GM12878 (cell line): ENCODE measurements around the gene LAMC3. TPM values are rescaled to one million over a fixed set of nuclear protein-coding genes. Genes with fewer than 3 reads are reported as not detected.

Source experiments
- ATAC-seq: fragments of 200-7000 bp; cut with Tn5 transposase; 3 replicates; pipeline ENCODE4 v1.9.1; 2020; ENCODE audit warnings: mild to moderate bottlenecking, moderate library complexity
- BruUV-seq: library from RNA; stranded (reverse); fragments of 400-500 nt; replicated peaks from 2 replicates; lab custom pipeline; 2021; lab: Mats Ljungman, UMichigan
- CTCF ChIA-PET: fragments of 300-600 bp; sonication (Branson Sonifier 250); formaldehyde crosslinking; extraction: SDS; loops from one replicate; lab custom pipeline; 2021; ENCODE audit warnings: inconsistent platforms; lab: Yijun Ruan, JAX
- POLR2A ChIA-PET: fragments of 350-600 bp; formaldehyde crosslinking; extraction: SDS; loops from one replicate; lab custom pipeline; 2021; ENCODE audit warnings: inconsistent platforms; lab: Charles Lee
- RAD21 ChIA-PET: fragments of 300-600 bp; sonication (Branson Sonifier 250); formaldehyde crosslinking; loops from one replicate; lab custom pipeline; 2023; ENCODE audit warnings: antibody characterized with exemption; ENCODE audit not compliant: unreplicated experiment; lab: Charles Lee
- SMC1A ChIA-PET: fragments of 300-600 bp; sonication (Branson Sonifier 250); formaldehyde crosslinking; loops from one replicate; lab custom pipeline; 2023; ENCODE audit not compliant: unreplicated experiment, uncharacterized antibody; lab: Charles Lee
- DNase-seq: peaks from one replicate; pipeline ENCODE4 v3.0.0-alpha.2; 2011; ENCODE audit warnings: low read depth, low spot score
- FAIRE-seq: peaks from 3 replicates; lab custom pipeline; 2011; peaks lifted over from hg19 to GRCh38; lab: Jason Lieb, UNC
- H2AFZ ChIP-seq: 2 replicates; pipeline ENCODE4 v1.6.0; 2011; ENCODE audit warnings: low read depth, low read length, control low read depth; ENCODE audit not compliant: control insufficient read depth
- H3K27ac ChIP-seq: 2 replicates; pipeline ENCODE4 v1.5.1; 2011; ENCODE audit warnings: control low read depth; ENCODE audit not compliant: control insufficient read depth, insufficient read depth
- H3K27me3 ChIP-seq, 2 experiments: replicated peaks in 1 of 2; 2 replicates each; pipeline versions ENCODE4 v1.6.0 to v1.6.1; 2011; ENCODE audit warnings: low read length in 1 of 2; ENCODE audit not compliant: control insufficient read depth in 2 of 2, insufficient read depth in 2 of 2
- H3K36me3 ChIP-seq, 2 experiments: 2 replicates each; pipeline ENCODE4 v1.5.1; 2011; ENCODE audit warnings: low read length in 1 of 2; ENCODE audit not compliant: control insufficient read depth in 2 of 2, insufficient read depth in 2 of 2
- H3K4me1 ChIP-seq: 2 replicates; pipeline ENCODE4 v1.6.1; 2011; ENCODE audit warnings: mild to moderate bottlenecking, low read length, moderate library complexity, mixed read lengths; ENCODE audit not compliant: control insufficient read depth, insufficient read depth
- H3K4me2 ChIP-seq: 2 replicates; pipeline ENCODE4 v1.6.0; 2011; ENCODE audit warnings: control low read depth; ENCODE audit not compliant: control insufficient read depth, insufficient read depth
- H3K4me3 ChIP-seq: fragments of 200-600 bp; sonication (generic); 2 replicates; pipeline ENCODE4 v1.5.1; 2016
- H3K79me2 ChIP-seq: 2 replicates; pipeline ENCODE4 v1.6.0; 2011; ENCODE audit warnings: low read length; ENCODE audit not compliant: control insufficient read depth, insufficient read depth
- H3K9ac ChIP-seq: 2 replicates; pipeline ENCODE4 v1.8.0; 2011; ENCODE audit warnings: low read length, control low read depth, mixed read lengths; ENCODE audit not compliant: control insufficient read depth, insufficient read depth
- H3K9me3 ChIP-seq: replicated peaks from 3 replicates; pipeline ENCODE4 v1.5.1; 2011; ENCODE audit warnings: mild to moderate bottlenecking, low read length; ENCODE audit not compliant: control insufficient read depth, insufficient read depth
- H4K20me1 ChIP-seq: 2 replicates; pipeline ENCODE4 v1.6.0; 2011; ENCODE audit not compliant: control insufficient read depth, insufficient read depth
- ZZZ3 ChIP-seq: IDR thresholded peaks from 2 replicates; pipeline ENCODE4 v1.6.1; 2011; ENCODE audit warnings: low read depth; ENCODE audit not compliant: control insufficient read depth, insufficient read length
- WGBS: methylation state at CpG from one replicate; pipeline ENCODE4 v1.1.6; 2016; ENCODE audit warnings: low lambda C conversion rate; ENCODE audit not compliant: insufficient replicate concordance, insufficient coverage; ENCODE audit errors: missing lambda C conversion rate; 5-methylcytosine and 5-hydroxymethylcytosine counted together
- in situ Hi-C: fragments of 300-500 bp; cut with MboI; formaldehyde crosslinking; loops from 9 replicates; pipeline ENCODE4 v1.14.3; 2018; ENCODE audit warnings: mixed read lengths
- intact Hi-C: fragments of 100-400 bp; cut with micrococcal nuclease; formaldehyde crosslinking; loops from one replicate; pipeline ENCODE4 v1.14.2; 2022; ENCODE audit not compliant: unreplicated experiment
- polyA plus RNA-seq, 11 experiments: library from polyadenylated mRNA; depleted of rRNA in 4 of 11; unstranded in 6 of 11; stranded (reverse) in 5 of 11; fragments of >200 nt; fragmentation: Nextera tagmentation in 4 of 11; fragmentation: Illumina TruSeq in 1 of 11; extraction: Ambion mirVana in 4 of 11; extraction: Trizol in 1 of 11; gene quantifications; 1 replicate in 1 of 11; 2 replicates in 10 of 11; pipeline versions ENCODE4 v1.2.1 to v1.2.3, GENCODE V29; 2011 to 2016; ENCODE audit warnings: inconsistent platforms in 2 of 11, missing spikeins in 2 of 11, low read depth in 1 of 11
- total RNA-seq, 4 experiments: library from RNA; depleted of rRNA in 3 of 4; stranded (reverse); fragments of >200 nt in 3 of 4; fragmentation: Illumina TruSeq in 1 of 4; extraction: Trizol in 1 of 4; gene quantifications; 2 replicates each; pipeline versions ENCODE4 v1.2.1 to v1.2.3, GENCODE V29; 2013 to 2021
- TF ChIP-seq, protein P1 (sequence below): fragments of 450-650 bp; IDR thresholded peaks from 2 replicates; pipeline ENCODE4 v1.6.1; 2017; ENCODE audit warnings: antibody characterized with exemption, mild to moderate bottlenecking, moderate library complexity
- TF ChIP-seq, protein P2 (sequence below): IDR thresholded peaks from 2 replicates; pipeline ENCODE4 v1.6.1; 2012; ENCODE audit warnings: improper control_type of control experiment, low read depth, low read length; ENCODE audit not compliant: insufficient replicate concordance

Gene LAMC3
- total and polyA plus RNA-seq, 10 of the 15 experiments (the other 5 are each of a cell fraction or from before 2014, with no cell fraction given), result under 0.01 to 0.08 TPM; not detected in 8

DNA sequence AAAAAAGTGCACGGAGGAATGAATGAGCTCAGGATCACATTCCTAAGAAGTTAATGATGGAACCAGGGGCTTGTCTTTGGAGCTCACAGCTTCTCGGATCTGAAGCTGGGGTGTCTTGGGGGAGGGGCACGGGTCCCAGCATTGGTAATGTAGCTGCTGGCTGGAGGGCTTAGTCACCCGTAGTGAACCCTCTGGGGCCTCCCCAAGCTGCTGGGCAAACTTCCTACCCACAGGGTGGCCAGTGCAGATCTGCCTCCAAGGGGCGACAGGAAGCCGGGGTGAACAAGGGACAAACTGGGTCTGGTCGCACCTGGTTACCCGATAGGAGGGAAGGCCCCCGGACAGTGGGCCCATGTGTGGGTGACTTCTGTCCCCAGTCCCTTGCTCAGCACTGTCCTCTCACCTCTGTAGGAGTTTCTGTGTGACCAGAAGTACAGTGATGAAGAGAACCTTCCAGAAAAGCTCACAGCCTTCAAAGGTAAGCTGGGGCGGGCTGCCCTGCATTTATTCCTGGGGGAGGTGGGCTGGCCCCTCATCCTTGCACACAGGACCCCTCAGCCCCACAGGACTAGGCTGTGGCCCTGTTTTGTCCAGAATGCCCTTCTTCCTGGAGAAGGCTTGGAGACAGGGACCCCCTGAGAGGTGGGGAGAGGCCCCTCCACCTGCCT, 102.3 kb downstream of the LAMC3 start:
- Histone ChIP-seq H3K4me3 (no peak overlapping the region), H3K27me3 (peaks cover 1 to 2% of the 10 kb centered on the region in 2 experiments; a peak in 1 of 4 replicates), H3K36me3 (no peaks in the 10 kb centered on the region), H2AFZ (no peak overlapping the region), H3K4me2 (no peak overlapping the region), H3K27ac (no peak overlapping the region), H3K9me3 (no peaks in the 10 kb centered on the region), H3K4me1 (no peaks in the 10 kb centered on the region), H3K79me2 (no peaks in the 10 kb centered on the region), H3K9ac (no peak overlapping the region), H4K20me1 (no peaks in the 10 kb centered on the region)
- DNase-seq, result no peak
- intact Hi-C loops (no loop called here), in situ Hi-C loops (no loop called here)
- FAIRE-seq, result no peak
- POLR2A ChIA-PET, result no interaction called here
- RAD21 ChIA-PET, result no interaction called here
- no peak for ATAC-seq
- TF ChIP-seq, protein P1, sequence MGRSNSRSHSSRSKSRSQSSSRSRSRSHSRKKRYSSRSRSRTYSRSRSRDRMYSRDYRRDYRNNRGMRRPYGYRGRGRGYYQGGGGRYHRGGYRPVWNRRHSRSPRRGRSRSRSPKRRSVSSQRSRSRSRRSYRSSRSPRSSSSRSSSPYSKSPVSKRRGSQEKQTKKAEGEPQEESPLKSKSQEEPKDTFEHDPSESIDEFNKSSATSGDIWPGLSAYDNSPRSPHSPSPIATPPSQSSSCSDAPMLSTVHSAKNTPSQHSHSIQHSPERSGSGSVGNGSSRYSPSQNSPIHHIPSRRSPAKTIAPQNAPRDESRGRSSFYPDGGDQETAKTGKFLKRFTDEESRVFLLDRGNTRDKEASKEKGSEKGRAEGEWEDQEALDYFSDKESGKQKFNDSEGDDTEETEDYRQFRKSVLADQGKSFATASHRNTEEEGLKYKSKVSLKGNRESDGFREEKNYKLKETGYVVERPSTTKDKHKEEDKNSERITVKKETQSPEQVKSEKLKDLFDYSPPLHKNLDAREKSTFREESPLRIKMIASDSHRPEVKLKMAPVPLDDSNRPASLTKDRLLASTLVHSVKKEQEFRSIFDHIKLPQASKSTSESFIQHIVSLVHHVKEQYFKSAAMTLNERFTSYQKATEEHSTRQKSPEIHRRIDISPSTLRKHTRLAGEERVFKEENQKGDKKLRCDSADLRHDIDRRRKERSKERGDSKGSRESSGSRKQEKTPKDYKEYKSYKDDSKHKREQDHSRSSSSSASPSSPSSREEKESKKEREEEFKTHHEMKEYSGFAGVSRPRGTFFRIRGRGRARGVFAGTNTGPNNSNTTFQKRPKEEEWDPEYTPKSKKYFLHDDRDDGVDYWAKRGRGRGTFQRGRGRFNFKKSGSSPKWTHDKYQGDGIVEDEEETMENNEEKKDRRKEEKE, result no peak
- TF ChIP-seq, protein P2, sequence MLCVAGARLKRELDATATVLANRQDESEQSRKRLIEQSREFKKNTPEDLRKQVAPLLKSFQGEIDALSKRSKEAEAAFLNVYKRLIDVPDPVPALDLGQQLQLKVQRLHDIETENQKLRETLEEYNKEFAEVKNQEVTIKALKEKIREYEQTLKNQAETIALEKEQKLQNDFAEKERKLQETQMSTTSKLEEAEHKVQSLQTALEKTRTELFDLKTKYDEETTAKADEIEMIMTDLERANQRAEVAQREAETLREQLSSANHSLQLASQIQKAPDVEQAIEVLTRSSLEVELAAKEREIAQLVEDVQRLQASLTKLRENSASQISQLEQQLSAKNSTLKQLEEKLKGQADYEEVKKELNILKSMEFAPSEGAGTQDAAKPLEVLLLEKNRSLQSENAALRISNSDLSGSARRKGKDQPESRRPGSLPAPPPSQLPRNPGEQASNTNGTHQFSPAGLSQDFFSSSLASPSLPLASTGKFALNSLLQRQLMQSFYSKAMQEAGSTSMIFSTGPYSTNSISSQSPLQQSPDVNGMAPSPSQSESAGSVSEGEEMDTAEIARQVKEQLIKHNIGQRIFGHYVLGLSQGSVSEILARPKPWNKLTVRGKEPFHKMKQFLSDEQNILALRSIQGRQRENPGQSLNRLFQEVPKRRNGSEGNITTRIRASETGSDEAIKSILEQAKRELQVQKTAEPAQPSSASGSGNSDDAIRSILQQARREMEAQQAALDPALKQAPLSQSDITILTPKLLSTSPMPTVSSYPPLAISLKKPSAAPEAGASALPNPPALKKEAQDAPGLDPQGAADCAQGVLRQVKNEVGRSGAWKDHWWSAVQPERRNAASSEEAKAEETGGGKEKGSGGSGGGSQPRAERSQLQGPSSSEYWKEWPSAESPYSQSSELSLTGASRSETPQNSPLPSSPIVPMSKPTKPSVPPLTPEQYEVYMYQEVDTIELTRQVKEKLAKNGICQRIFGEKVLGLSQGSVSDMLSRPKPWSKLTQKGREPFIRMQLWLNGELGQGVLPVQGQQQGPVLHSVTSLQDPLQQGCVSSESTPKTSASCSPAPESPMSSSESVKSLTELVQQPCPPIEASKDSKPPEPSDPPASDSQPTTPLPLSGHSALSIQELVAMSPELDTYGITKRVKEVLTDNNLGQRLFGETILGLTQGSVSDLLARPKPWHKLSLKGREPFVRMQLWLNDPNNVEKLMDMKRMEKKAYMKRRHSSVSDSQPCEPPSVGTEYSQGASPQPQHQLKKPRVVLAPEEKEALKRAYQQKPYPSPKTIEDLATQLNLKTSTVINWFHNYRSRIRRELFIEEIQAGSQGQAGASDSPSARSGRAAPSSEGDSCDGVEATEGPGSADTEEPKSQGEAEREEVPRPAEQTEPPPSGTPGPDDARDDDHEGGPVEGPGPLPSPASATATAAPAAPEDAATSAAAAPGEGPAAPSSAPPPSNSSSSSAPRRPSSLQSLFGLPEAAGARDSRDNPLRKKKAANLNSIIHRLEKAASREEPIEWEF, result no peak
- TF ChIP-seq ZZZ3, result no peak
- SMC1A ChIA-PET, result no interaction called here
- BruUV-seq, result no TSS peak
- CTCF ChIA-PET, result interaction anchor here (2.3 kb wide), 1 partner anchor 54 kb away, joined by 6 read pairs; no protein-coding TSS in a partner anchor
- 23% methylated on average over 10 of the region's 10 CpGs for WGBS
